Measurements from ENCODE around the gene BTG4. TPM values are rescaled to one million over a fixed set of nuclear protein-coding genes. Genes with fewer than 3 reads are reported as not detected.

The BTG4 gene
- total and polyA plus RNA-seq, 2 donors (not counting 3 experiments of a cell fraction or from before 2014, with no cell fraction given) = not detected

DNA sequence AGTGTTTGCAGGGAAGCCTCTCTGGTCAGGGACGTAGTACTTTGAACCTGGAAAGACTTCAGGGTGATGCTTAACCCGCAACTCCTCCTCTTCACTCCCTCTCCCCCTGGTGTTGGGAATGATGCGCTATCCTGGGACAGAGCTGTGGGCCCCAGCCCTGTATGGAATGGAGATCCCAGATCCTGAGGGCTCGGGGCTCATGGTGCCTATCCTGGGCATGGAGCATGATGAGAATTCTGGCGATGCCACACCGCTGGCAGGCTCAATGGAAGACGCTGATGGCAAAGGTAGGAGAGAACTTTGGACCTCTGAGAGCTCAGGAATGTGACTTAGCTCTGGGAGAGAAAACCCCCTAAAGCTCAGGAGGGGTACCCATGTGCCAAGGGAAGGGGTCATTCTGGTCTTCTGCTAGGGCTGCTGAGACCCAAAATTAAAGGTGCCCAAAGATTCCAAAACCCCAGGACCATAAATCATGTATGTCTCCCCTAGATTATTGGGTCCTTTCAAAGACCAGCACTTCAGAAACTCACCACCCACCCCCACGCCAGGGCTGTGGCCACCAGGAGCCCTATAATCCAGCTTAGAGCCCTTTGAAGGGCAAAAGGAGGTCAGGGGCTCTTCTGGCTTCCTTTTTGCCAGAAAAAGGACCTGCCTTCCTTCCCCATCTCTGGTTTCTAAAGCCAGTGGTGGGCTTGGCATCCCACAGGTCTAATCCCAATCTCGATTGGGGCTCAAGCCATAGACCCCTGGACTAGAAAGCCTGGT, 52.5 kb downstream of the BTG4 start:
- no peaks in the 10 kb centered on the region for H4K20me1 ChIP-seq (replicated peaks; ENCODE audit: control insufficient read depth, extremely low read depth, insufficient read depth, low read length)
- TF ChIP-seq GATA2 (IDR thresholded peaks at IDR 0.05; ENCODE audit: insufficient read depth, insufficient read length, low read depth, low read length) = no peak
- TF ChIP-seq POLR2AphosphoS5 (IDR thresholded peaks at IDR 0.05; ENCODE audit: insufficient read depth, low read depth, low read length) = no peak
- TF ChIP-seq MYC (IDR thresholded peaks at IDR 0.05; ENCODE audit: low read depth, low read length) = no peak
- TF ChIP-seq EZH2 (IDR thresholded peaks at IDR 0.05; ENCODE audit: borderline replicate concordance, low read depth, low read length, severe bottlenecking) = no peak
- TF ChIP-seq POLR2A (IDR thresholded peaks at IDR 0.05; ENCODE audit: low read depth, low read length) = no peak
- TF ChIP-seq, protein P1, sequence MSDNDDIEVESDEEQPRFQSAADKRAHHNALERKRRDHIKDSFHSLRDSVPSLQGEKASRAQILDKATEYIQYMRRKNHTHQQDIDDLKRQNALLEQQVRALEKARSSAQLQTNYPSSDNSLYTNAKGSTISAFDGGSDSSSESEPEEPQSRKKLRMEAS (IDR thresholded peaks at IDR 0.05; ENCODE audit: insufficient read depth, insufficient read length) = no peak
- no peak for TF ChIP-seq FOS (IDR thresholded peaks at IDR 0.05; ENCODE audit: borderline replicate concordance, insufficient read depth, low read length)
- TF ChIP-seq, protein P2, sequence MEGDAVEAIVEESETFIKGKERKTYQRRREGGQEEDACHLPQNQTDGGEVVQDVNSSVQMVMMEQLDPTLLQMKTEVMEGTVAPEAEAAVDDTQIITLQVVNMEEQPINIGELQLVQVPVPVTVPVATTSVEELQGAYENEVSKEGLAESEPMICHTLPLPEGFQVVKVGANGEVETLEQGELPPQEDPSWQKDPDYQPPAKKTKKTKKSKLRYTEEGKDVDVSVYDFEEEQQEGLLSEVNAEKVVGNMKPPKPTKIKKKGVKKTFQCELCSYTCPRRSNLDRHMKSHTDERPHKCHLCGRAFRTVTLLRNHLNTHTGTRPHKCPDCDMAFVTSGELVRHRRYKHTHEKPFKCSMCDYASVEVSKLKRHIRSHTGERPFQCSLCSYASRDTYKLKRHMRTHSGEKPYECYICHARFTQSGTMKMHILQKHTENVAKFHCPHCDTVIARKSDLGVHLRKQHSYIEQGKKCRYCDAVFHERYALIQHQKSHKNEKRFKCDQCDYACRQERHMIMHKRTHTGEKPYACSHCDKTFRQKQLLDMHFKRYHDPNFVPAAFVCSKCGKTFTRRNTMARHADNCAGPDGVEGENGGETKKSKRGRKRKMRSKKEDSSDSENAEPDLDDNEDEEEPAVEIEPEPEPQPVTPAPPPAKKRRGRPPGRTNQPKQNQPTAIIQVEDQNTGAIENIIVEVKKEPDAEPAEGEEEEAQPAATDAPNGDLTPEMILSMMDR (IDR thresholded peaks at IDR 0.05; ENCODE audit: extremely low read depth in 1 of 2, insufficient read depth in 1 of 2, low read depth in 1 of 2, low read length in 2 of 2) = no peak
- TF ChIP-seq JUN (IDR thresholded peaks at IDR 0.05; ENCODE audit: borderline replicate concordance, insufficient read depth, insufficient read length, low read depth) = no peak
- H3K27ac ChIP-seq (ENCODE audit: insufficient read depth, low read depth, low read length) = no peak overlapping the region
- dilution Hi-C loops (cut with MboI; ENCODE audit: extremely low pct_ligation_motif_present, low sequenced_read_pairs) = no loop called here
- no peak overlapping the region for H3K9ac ChIP-seq (replicated peaks; ENCODE audit: extremely low read depth, insufficient read depth, low read length)
- H3K4me2 ChIP-seq (ENCODE audit: insufficient read depth, low read length) = no peak overlapping the region
- DNase-seq (ENCODE audit: low read depth, low spot score) = no peak
- ChIA-PET POLR2A (no interaction called here), CTCF (interaction anchor here (1.1 to 2.4 kb wide), 3 partner anchors 13 to 197 kb away, joined by 3 to 13 read pairs (median 3); no protein-coding TSS in a partner anchor)
- intact Hi-C loops (cut with micrococcal nuclease) = no loop called here
- H3K36me3 ChIP-seq (ENCODE audit: control insufficient read depth in 2 of 2, extremely low read depth in 1 of 2, insufficient read depth in 2 of 2, low read length in 2 of 2) = no peaks in the 10 kb centered on the region
- H3K4me1 ChIP-seq (ENCODE audit: control insufficient read depth, extremely low read depth, insufficient read depth, low read length) = no peaks in the 10 kb centered on the region
- H3K9me1 ChIP-seq (replicated peaks; ENCODE audit: control insufficient read depth, extremely low read depth, insufficient read depth, low read length) = no peaks in the 10 kb centered on the region
- FAIRE-seq = no peak
- H3K27me3 ChIP-seq (ENCODE audit: control insufficient read depth in 2 of 2, insufficient read depth in 2 of 2, low read length in 2 of 2) = no peaks in the 10 kb centered on the region
- no peak overlapping the region for H3K4me3 ChIP-seq (replicated peaks in 1 of 3; ENCODE audit: insufficient read depth in 1 of 3, low read depth in 1 of 3, low read length in 3 of 3)
- H2AFZ ChIP-seq (ENCODE audit: low read depth, low read length) = no peak overlapping the region
- H3K79me2 ChIP-seq (ENCODE audit: control insufficient read depth, insufficient read depth, low read length) = no peaks in the 10 kb centered on the region
- BruUV-seq (replicated peaks) = no TSS peak
- H3K9me3 ChIP-seq (replicated peaks; ENCODE audit: control insufficient read depth, insufficient read depth, low read length) = no peaks in the 10 kb centered on the region
